NOMO-1 treated with dmso at 0.1 percent for 144 hours (cell line): Measurements from ENCODE around the gene DTX3.
"Not testable (repeated sequence)": the region's sequence is repeated elsewhere in the genome, so short reads cannot be mapped to it uniquely, and the experiment has no call there.

ENCODE experiments used
- DNase-seq: peaks from one replicate; lab custom pipeline; 2025; ENCODE audit not compliant: unreplicated experiment; lab: John Stamatoyannopoulos, UW

Gene DTX3

DNA sequence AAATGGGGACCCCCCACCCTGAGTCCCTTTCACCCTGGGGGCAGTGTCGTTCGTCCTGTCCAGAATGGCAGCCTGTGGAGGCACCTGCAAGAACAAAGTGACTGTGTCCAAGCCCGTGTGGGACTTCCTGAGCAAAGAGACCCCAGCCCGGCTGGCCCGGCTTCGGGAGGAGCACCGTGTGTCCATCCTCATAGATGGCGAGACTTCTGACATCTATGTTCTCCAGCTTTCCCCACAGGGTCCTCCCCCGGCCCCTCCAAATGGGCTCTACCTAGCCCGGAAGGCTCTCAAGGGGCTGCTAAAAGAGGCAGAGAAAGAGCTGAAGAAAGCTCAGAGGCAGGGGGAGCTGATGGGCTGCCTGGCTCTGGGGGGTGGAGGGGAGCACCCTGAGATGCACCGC is 2.2 kb downstream of the DTX3 start:
- no peak for DNase-seq

GRCh38 chr12:57607958-57608663 is 3.5 kb downstream of the DTX3 start:
- DNase-seq: no peak

GRCh38 chr12:57609101-57609780 is 4.6 kb downstream of the DTX3 start:
- no peak for DNase-seq

- DNase-seq: no peak
These were observed 5.3 kb downstream of the DTX3 start for GRCh38 chr12:57609781-57610553.

GRCh38 chr12:57610554-57611107 is 6.0 kb downstream of the DTX3 start:
- DNase-seq: no peak

DNA sequence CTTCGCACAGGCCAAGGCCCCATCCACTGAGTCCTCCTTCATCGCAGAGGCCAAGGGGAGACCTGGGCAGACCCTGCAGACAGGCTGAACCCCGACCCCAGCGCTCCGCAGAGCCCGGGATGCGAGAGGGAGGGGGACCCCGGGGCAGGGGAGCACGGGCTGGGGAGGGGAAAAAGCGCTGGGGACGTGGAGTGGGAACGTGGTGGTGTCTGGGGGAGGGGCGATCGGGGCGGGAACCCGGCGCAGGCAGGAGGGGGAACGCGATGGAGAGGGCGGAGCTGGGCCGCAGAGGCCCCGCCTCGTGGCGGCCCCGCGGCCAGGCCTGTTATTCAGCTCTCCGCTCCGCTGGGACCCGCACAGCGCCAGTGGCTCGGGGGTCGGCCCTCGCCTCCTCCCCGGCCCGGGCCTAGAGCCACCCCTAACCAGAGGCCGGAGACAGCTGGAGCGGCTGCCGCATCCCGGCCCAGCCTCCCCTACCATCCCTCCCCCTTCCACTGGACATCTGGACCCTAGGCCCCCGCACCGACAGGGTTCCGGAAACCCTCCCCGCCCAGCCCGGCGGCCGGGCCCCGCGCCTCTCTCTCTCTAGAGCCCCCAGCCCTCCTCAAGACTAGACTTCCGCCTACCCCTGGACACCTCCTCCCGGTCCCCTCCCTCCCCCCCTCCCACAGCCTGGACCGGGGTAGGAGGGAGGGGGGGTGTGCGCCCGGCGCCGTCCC is 6.6 kb downstream of the DTX3 start, which contains the start of gene ARHGEF25:
Gene ARHGEF25 (plus strand): TSS at position 328 of the 719 bp plus-strand sequence. CDS start 460 bp downstream, outside the sequence.
- DNase-seq: no peak

DNA sequence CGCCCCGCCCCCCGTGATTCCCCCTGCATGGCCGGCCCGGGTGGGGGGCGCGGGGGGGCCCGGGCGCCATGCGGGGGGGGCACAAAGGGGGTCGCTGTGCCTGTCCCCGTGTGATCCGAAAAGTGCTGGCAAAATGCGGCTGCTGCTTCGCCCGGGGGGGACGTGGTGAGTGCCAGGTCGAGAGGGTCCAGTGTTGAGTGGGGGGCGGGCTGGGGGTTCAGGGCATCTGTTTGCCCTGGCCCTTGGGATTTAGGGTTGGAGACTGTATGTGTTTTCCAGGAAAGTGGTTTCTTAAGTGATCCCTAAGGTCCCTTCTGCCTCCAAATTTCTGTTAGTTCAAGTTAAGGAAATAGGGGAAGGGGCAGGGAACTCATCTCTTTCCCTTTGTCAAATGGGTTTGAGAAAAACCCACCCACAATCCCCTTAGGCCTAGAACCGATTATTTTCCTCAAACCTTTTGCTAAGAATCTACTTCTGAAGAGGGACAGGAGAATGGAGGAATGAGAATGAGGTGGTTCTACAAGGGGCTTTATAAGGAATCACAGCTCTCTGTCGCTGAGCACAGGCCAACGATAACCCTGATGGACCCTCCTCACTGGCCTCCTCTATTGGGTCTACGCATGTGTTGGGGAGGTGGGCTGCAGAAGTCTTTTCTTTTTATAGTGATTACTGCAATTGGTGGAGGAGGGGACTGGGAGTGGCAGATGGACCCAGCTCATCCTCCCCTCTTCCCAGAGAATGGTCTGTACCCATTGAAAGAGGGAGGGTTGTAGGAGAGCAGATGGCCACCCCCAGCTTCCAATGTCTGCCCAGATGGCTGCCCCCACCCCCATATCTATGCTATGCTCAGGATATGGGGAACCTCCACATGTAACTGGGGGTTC is 7.4 kb downstream of the DTX3 start:
- no peak for DNase-seq

GRCh38 chr12:57612711-57613426 is 8.2 kb downstream of the DTX3 start:
- DNase-seq: no peak

GRCh38 chr12:57613427-57614109 is 8.9 kb downstream of the DTX3 start:
- no peak for DNase-seq

GRCh38 chr12:57614178-57614947 is 9.7 kb downstream of the DTX3 start:
- no peak for DNase-seq

DNA sequence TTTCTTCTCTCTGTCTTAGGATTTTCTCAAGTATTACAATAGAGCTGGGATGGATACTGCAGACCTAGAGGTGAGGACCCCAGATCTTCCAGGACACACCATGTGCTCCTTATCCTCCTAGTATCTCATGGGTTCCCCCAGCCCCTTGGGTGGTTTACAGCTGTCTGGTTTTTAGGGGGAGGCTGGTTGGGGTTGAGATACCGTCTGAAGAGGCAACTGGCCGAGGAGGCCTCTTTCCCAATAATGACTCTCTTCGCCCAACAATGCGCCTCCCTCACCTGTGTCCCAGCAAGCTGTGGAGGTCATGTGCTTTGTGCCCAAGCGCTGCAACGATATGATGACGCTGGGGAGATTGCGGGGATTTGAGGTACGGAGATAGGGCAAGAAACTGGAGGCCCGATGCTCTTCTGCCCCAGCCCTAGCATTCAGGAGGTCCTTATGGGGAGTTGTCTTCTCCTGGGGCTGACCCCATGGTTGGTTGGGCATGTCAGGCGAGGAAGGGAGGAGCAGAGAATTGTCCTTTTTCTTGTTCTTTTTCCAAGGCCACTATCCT is 10.4 kb downstream of the DTX3 start:
- no peak for DNase-seq

- no peak for DNase-seq
These were observed 11.0 kb downstream of the DTX3 start for GRCh38 chr12:57615637-57616036.

- no peak for DNase-seq
These were observed 11.9 kb downstream of the DTX3 start for GRCh38 chr12:57616383-57617101.

DNA sequence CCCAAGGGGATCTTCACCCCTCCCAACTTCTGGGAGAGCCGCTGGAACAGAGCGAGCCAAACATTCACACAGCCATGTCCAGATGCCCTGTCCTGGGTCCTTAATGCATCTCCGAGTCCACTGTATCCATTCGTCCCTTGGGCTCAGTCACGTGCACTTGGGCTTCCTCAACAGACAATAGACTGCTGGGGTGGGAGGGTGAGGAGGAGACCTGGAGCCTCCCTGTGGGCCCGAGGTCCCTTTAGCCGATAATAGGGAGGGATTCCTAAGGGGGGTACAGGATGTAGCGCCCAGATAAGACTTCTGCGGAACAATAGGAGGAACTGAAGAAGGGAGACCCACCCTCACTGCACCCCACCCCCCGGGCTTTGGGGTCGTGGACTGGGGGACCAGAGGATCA is 13.3 kb downstream of the DTX3 start:
- DNase-seq: no peak

- DNase-seq: not testable (repeated sequence)
These were observed 13.8 kb downstream of the DTX3 start for GRCh38 chr12:57618431-57618830.

- no peak for DNase-seq
These were observed 14.4 kb downstream of the DTX3 start for GRCh38 chr12:57618966-57619433.
